Suprapubic skin (tissue), 4 donors: Measurements from ENCODE around the gene TRNP1.

Source experiments
- CTCF ChIP-seq, 2 donors: fragments of 200-600 bp in 1 of 2; fragments of 450-650 bp in 1 of 2; sonication (generic) in 1 of 2; IDR thresholded peaks; one replicate each; pipeline ENCODE4 v1.5.1; 2016 to 2019; ENCODE audit warnings: antibody characterized with exemption in 2 of 2, mild to moderate bottlenecking in 1 of 2, moderate library complexity in 1 of 2
- EP300 ChIP-seq: sonication (generic); formaldehyde crosslinking; IDR thresholded peaks from one replicate; pipeline ENCODE4 v1.6.1; 2017; ENCODE audit warnings: antibody characterized with exemption
- POLR2AphosphoS5 ChIP-seq, 3 donors: sonication (generic); formaldehyde crosslinking; IDR thresholded peaks; one replicate each; pipeline ENCODE4 v1.6.1; 2017; ENCODE audit warnings: antibody characterized with exemption in 3 of 3

GRCh38 chr1:26976621-26977510, 16.6 kb upstream of the TRNP1 start:
- TF ChIP-seq CTCF (IDR thresholded peaks at IDR 0.05) (no peak), EP300 (no peak), POLR2AphosphoS5 (IDR thresholded peaks at IDR 0.05) (no peak)
